AG04449 (cell line): ENCODE data around the gene KRTAP1-4.
A peak's percentile ranks its signal among the peaks of the same experiment; 100 is the strongest.
"Not testable (repeated sequence)": the region's sequence is repeated elsewhere in the genome, so short reads cannot be mapped to it uniquely, and the experiment has no call there.

Source experiments
- CTCF ChIA-PET: fragments of 350-600 bp; formaldehyde crosslinking; extraction: SDS; loops from one replicate; lab custom pipeline; 2021; ENCODE audit warnings: antibody characterized with exemption; lab: Yijun Ruan, JAX
- POLR2A ChIA-PET: fragments of 400-600, 350-600 bp; formaldehyde crosslinking; extraction: SDS; loops from one replicate; lab custom pipeline; 2020; ENCODE audit warnings: antibody characterized with exemption, inconsistent platforms; lab: Yijun Ruan, JAX
- DNase-seq: peaks from one replicate; pipeline ENCODE4 v3.0.0-alpha.2; 2010; ENCODE audit warnings: low read depth, low spot score
- H3K4me3 ChIP-seq: 2 replicates; pipeline ENCODE4 v1.5.1; 2011; ENCODE audit warnings: low read depth, mild to moderate bottlenecking, control low read depth, low read length
- CTCF ChIP-seq: IDR thresholded peaks from one replicate; pipeline ENCODE4 v1.5.1; 2011; ENCODE audit warnings: mild to moderate bottlenecking, moderate library complexity, low read length, control low read depth, inconsistent platforms; ENCODE audit not compliant: insufficient read depth; ENCODE audit errors: missing control alignments

The KRTAP1-4 gene

GRCh38 chr17:41065829-41066624, 36.0 kb upstream of the KRTAP1-4 start, which contains the start of gene KRTAP2-4:
Gene KRTAP2-4, minus strand, starts transcription at chr17:41065879. Its CDS starts 34 bp downstream, at chr17:41065845.
- DNase-seq: peak; percentile 86
- no peak for TF ChIP-seq CTCF

GRCh38 chr17:41065016-41065689, 35.2 kb upstream of the KRTAP1-4 start:
- CTCF ChIA-PET: interaction anchor here (1.4 kb wide), 2 partner anchors 258 to 484 kb away, joined by 3 read pairs; no protein-coding TSS in a partner anchor
- not testable (repeated sequence) for H3K4me3 ChIP-seq, DNase-seq
- POLR2A ChIA-PET: interaction anchor here (1.4 kb wide), 1 partner anchor 108 kb away, joined by 4 read pairs; no protein-coding TSS in a partner anchor

More at GRCh38 chr17:41065829-41066624, 36.0 kb upstream of the KRTAP1-4 start, which contains the start of gene KRTAP2-4:
- ChIA-PET CTCF (interaction anchor here (1.3 to 1.4 kb wide), 2 partner anchors 256 to 483 kb away, joined by 3 to 5 read pairs; no protein-coding TSS in a partner anchor), POLR2A (interaction anchor here (1.0 to 1.4 kb wide), 4 partner anchors 9 to 482 kb away, joined by 3 to 7 read pairs (median 4); no protein-coding TSS in a partner anchor)
- H3K4me3 ChIP-seq: no peak within 1 kb of the TSS

- no peak for TF ChIP-seq CTCF
- no peak for DNase-seq
- no peak overlapping the region for H3K4me3 ChIP-seq
- POLR2A ChIA-PET: no interaction called here
- CTCF ChIA-PET: interaction anchor here (1.4 to 1.5 kb wide), 2 partner anchors 258 to 485 kb away, joined by 3 to 5 read pairs; no protein-coding TSS in a partner anchor
Measured at GRCh38 chr17:41064301-41064700, 34.3 kb upstream of the KRTAP1-4 start.

- ChIA-PET CTCF (interaction anchor here (0.7 to 1.5 kb wide), 3 partner anchors 267 to 602 kb away, joined by 3 to 5 read pairs (median 3); no protein-coding TSS in a partner anchor), POLR2A (no interaction called here)
- TF ChIP-seq CTCF: no peak
- no peak overlapping the region for H3K4me3 ChIP-seq
- no peak for DNase-seq
Measured at GRCh38 chr17:41063449-41063848, 33.5 kb upstream of the KRTAP1-4 start.

- POLR2A ChIA-PET: interaction anchor here (0.6 to 1.2 kb wide), 4 partner anchors 105 to 487 kb away, joined by 3 to 5 read pairs (median 3); no protein-coding TSS in a partner anchor
- peak; percentile 99 for DNase-seq
- CTCF ChIA-PET: interaction anchor here (2.9 to 3.1 kb wide), 2 partner anchors 149 to 206 kb away, joined by 10 to 11 read pairs; no protein-coding TSS in a partner anchor
- no peak for TF ChIP-seq CTCF
- no peak overlapping the region for H3K4me3 ChIP-seq
Measured at GRCh38 chr17:41061964-41062363, 32.0 kb upstream of the KRTAP1-4 start.

- peak; percentile 95 for DNase-seq
- CTCF ChIA-PET: interaction anchor here (0.9 to 3.1 kb wide), 14 partner anchors 13 to 605 kb away, joined by 3 to 11 read pairs (median 4); partner anchors contain the start of gene KRTAP2-1
- H3K4me3 ChIP-seq: peak within 1 kb of the TSS; percentile 15
- POLR2A ChIA-PET: interaction anchor here (0.5 to 3.1 kb wide), 8 partner anchors 11 to 628 kb away, joined by 3 to 31 read pairs (median 6); no protein-coding TSS in a partner anchor
- no peak for TF ChIP-seq CTCF
Measured at GRCh38 chr17:41060052-41060604, 30.1 kb upstream of the KRTAP1-4 start, which contains the start of gene KRTAP2-3. Gene KRTAP2-3, minus strand, starts transcription at chr17:41060114. Its CDS starts 64 bp downstream, at chr17:41060050.

- ChIA-PET POLR2A (interaction anchor here (0.6 to 3.1 kb wide), 11 partner anchors 11 to 630 kb away, joined by 3 to 31 read pairs (median 4); no protein-coding TSS in a partner anchor), CTCF (interaction anchor here (0.7 to 3.1 kb wide), 13 partner anchors 11 to 604 kb away, joined by 3 to 11 read pairs (median 5); partner anchors contain the start of gene KRTAP2-1)
- DNase-seq: peak; percentile 81
- peak overlapping the region; percentile 15 for H3K4me3 ChIP-seq
Measured at GRCh38 chr17:41059276-41060051, 29.5 kb upstream of the KRTAP1-4 start.
